GM21737 (cell line): ENCODE results near the gene TNN.
"Not testable (repeated sequence)": the region's sequence is repeated elsewhere in the genome, so short reads cannot be mapped to it uniquely, and the experiment has no call there.

Source experiments
- ATAC-seq: cut with Tn5 transposase; IDR thresholded peaks from one replicate; pipeline ENCODE4 v1.9.1; 2021; ENCODE audit warnings: mild to moderate bottlenecking, moderate library complexity; ENCODE audit not compliant: unreplicated experiment

The TNN gene

DNA sequence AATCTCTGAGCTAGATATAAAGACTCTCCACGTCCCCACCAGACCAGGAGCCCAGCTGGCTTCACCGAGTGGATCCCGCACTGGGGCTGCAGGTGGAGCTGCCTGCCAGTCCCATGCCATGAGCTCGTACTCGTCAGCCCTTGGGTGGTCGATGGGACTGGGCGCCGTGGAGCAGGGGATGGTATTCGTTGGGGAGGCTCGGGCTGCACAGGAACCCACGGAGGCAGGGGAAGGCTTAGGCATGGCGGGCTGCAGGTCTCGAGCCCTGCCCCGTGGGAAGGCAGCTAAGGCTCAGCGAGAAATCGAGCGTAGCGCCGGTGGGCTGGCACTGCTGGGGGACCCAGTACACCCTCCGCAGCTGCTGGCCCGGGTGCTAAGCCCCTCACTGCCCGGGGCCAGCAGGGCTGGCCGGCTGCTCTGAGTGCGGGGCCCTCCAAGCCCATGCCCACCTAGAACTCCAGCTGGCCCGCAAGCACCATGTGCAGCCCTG is 40.7 kb downstream of the TNN start:
- ATAC-seq, result not testable (repeated sequence)

DNA sequence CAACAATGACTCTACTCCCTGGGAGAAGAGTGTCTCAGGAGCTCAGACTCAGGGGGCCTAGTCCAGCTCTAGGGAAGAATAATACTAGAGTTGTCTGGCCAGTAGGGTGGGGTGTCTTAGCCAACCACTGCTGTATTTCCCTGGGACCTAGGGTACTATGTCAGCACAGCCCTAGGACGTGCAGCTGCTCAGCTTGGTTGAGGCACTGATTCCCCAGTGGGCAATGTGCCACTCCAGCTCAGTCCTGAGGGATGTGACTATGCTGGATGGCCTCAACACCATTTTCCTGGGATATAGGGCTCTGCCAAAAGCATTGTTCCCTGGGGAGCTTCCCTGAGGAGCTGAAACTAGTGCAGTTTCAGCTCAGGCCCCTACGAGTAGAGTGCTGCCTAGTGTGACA is 47.4 kb downstream of the TNN start:
- ATAC-seq, result no peak

DNA sequence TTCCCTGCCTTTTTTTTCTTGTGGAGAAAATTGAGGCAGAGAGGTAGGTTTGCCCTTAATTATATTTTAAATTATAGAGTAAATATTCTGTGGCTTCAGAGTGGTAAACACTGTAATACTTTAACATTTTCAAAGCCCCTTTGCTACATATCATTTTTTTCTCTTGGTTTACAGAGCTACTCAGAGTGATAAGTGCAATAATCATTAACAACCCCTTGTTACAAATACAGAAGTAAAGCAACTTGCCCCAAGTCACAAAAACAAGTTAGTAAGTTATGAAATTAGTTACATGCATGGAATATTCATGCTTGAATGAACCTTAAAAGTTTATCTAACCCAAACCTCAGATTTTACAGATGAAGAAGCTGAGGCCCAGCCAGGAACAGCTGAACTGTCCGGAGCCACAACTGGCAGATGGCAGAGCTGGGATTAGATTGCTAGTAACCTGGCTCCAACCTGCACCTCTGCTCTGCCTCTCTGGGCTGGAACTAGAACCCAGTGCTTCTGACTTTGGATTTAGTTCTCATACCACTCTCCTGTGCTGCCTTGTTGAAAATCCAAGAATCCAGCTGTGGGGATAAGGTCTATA is 48.7 kb downstream of the TNN start:
- ATAC-seq, result no peak

DNA sequence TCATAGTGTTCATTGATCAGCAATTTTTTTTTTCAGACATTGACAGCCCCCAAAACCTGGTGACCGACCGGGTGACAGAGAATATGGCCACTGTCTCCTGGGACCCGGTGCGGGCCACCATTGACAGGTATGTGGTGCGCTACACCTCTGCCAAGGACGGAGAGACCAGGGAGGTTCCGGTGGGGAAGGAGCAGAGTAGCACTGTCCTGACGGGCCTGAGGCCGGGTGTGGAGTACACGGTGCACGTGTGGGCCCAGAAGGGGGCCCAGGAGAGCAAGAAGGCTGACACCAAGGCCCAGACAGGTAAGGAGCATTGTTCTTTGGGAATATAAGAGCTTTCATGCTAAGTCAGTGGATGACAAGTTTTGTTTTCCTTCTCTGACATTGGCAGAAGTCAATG is 49.3 kb downstream of the TNN start:
- ATAC-seq, result no peak

DNA sequence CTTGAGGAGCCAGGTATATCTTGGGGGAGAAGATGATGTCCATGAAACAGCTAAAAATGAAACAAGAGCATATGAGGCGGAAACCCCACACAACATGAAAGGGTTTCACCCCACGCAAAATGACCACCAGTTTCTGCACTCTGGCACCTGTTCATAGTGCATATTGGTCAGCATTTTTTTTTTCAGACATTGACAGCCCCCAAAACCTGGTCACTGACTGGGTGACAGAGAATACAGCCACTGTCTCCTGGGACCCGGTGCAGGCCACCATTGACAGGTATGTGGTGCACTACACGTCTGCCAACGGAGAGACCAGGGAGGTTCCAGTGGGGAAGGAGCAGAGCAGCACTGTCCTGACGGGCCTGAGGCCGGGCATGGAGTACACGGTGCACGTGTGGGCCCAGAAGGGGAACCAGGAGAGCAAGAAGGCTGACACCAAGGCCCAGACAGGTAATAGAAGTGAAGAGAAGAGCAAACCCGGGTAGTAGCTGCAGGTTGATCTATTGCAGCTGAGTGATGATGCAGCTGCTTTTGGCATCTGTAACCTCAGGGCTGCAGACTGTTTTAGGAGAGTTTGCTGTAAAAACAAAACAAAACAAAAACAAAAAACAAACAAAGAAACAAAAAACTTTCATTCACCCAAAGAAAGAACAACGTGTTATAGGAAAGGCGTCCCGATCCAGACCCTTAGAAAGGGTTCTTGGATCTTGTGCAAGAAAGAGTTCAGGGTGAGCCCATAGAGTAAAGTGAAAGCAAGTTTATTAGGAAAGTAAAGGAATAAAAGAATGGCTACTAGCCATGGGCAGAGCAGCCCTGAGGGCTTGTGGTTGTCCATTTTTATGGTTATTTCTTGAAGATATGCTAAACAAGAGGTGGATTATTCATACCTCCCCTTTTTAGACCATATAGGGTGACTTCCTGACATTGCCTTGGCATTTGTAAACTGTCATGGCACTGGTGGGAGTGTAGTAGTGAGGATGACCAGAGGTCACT is 51.0 kb downstream of the TNN start:
- no peak for ATAC-seq

DNA sequence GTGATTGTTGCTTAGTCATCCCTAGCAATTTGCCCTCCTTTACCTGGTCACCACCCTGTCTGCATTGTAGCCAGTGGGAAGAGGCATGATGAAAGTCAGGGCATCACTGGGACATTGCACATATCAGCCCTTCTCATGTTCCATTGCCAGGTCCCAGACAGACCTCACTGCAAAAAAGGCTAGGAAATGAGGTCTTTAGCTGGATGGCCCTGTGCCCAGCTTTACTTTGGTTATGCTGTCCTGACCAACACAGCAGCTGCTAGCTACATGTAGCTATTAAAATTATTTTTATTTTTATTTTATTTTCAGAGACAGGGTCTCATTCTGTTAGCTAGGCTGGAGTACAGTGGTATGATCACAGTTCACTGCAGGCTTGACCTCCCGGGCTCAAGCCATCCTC is 52.9 kb downstream of the TNN start:
- no peak for ATAC-seq

DNA sequence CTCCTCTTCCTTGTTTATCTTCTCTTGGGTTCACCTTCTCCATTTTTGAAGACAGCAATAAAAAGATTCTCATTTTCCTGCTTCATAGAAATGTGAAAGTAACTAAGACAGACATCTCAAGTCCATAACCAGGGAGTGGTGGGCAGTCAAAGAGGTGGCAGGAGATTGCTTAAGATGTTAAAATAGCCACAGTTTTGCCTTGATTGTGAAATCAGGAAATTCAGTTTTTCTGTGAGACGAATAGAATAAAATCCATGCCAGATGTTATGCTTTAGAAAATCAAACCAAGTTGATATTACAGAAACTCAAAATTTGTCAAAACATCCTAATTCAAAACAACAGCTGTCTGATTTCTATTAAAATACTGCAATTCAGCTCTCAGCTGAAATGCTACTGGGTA is 57.2 kb downstream of the TNN start:
- no peak for ATAC-seq

DNA sequence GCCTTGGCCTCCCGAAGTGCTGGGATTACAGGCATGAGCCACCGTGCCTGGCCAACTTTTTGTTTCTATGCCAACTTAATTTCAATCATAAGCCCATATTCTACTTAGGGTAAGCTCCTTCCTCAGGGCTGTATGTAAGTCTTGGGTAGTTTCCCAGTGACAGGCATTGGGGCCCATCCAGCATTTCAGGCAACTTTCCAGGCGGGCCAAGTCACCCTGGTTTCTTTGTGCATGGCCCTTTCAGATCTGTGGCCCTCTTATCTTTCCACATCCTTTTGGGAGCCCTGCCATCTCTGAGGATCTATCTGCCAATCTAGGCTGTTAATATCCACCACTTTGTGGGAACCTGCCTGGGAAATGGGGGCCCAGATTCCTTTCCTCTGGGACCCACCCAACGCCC is 58.7 kb downstream of the TNN start:
- no peak for ATAC-seq

DNA sequence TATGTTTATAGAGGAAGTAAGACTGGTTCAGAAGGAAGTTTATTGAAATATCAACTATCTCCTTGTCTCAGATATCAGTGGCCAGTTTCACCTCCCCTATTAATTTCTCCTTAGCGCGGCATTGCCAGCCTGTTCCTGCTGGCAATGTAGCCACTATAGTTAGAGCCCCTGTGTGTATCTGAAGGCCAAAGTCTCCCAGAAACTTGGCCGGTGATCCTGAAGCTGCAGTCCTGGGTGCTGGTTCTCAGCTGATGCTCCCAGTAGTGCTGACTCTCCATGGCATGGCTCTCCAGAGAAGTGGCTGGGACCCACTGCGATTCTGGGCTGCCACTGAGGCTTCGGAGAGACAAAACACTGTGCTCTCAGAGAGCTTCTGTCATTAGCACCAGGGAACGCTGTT is 59.9 kb downstream of the TNN start:
- ATAC-seq, result no peak

DNA sequence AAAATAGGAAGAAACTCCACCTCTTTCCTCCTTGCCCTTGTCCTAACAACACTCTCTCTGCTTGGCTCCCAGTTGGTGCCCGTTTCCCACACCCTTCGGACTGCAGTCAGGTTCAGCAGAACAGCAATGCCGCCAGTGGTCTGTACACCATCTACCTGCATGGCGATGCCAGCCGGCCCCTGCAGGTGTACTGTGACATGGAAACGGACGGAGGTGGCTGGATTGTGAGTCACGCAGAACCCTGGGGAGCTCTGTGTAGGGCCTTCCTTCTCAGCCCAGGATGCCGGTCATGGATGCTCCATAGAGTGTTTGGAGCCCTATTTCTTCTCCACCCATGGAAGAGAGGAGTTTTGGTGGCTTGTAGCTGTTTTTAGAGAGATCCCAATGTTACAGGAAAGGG is 60.9 kb downstream of the TNN start:
- no peak for ATAC-seq

DNA sequence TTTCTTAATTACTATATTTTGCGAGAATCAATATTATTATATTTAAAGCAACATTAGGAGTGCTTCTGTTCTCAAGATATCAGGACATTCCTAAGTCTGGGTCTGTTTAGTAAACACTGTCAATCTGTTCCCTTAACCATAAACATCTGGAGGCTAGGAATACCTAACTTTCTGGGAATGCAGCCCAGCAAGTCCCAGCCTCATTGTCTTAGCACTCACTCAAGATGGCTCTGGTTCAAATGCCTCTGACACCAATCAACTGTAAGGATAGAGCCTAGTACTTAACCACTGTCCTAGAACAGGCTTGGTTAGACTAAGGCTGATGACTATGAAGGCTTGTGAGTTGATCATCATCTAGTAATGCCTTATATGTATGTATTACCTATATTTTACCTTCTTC is 61.5 kb downstream of the TNN start:
- ATAC-seq, result no peak

DNA sequence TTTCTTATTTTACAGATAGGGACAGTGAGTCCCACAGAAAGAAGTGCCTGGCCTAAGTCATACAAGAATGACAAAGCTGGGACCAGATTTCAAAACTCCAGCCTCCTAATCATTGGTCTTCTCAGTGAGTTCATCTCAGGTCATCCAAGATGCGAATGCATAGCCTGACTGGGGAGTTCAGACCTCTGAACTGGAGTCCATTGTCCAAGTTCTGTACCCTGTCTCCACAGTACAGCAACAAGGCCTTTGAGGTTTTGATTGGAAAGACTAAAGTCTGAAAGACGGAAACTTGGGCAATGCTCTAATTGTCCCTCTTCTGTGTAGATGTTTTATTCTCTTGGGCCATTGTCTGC is 62.0 kb downstream of the TNN start:
- no peak for ATAC-seq

DNA sequence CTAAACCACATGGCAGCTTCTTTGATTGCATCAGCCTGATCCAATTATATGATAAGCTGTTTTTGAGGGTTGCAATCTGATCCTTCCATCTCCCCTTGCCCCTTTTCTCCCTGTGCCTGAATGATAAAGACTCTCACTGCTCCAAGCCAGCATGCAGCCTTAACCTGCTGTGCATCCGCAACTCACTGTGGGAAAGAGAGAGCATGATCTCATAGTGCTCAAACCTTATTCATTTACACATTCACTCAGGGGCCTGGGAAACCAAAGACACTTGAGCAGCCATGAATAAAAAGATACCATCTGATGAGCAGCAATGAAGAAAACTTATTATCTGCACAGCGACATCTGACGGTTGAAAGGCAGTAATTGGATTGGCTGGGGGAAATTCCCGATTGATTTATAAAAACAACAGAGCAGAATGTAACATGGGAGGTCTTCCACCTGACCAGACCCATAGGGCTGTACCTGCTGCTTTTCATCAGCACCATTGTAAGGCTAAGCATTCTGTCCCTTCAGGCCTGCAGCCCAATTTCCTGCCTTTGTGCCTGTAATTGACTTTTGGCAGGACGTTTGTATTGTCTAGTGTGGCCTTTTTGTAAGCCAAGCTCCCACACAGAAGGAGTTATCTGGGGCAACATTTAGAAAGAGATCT is 62.5 kb downstream of the TNN start:
- no peak for ATAC-seq

DNA sequence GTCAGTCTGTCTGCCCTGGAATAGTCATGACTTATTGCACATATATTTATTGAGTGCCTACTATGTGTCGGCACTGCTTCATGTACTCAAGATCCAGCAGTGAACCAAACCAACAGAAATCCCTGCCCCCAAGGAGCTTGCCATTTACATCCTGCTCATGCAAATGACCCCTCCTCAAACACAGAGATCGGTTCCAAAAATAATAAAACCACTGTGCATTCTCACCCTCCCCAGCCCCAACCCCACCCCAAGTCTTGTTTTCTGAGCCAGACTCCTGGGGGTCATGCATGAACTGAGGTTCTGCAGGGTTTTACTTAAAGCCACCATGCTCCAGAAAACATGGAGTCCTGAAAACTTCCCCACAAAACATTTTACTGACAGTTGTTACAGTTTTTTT is 63.0 kb downstream of the TNN start:
- ATAC-seq, result no peak

DNA sequence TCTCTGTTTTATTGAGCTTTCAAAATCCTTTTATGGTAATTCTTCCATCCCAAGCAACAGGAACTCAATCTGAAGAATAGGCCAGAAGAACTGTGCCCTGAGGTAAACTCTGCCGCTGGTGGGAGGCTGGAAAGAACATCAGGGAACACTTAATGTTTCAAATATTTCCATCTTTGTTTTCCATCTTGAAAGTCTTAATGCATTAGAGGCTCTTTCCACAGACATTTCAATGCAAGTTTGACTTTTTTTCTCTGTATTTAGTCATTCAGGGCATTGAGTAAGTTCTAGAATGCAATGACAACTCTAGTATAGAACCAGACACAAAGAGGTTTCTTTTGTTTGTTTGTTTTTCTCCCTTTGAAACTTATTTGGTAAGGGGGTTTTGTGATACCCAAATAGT is 63.5 kb downstream of the TNN start:
- ATAC-seq, result no peak

DNA sequence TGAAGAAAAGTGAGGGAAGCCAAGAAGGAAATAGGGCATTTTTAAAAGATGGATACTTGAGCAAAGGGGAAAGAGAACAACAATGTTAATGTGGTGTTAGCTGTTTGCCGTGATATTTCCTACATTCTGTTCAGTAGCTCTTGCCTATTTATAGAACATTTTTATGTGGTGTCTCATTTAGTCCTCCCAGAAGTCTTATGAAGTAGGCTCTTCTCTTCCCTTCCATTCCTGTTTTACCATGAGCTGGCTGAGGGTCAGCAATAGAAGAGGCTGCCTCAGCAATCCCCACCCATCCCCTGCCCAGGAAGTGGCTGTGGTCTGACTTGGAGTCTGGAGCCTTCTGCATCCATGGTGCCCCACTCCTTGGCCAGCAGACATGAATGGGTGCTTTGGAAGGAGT is 64.8 kb downstream of the TNN start:
- ATAC-seq, result no peak

DNA sequence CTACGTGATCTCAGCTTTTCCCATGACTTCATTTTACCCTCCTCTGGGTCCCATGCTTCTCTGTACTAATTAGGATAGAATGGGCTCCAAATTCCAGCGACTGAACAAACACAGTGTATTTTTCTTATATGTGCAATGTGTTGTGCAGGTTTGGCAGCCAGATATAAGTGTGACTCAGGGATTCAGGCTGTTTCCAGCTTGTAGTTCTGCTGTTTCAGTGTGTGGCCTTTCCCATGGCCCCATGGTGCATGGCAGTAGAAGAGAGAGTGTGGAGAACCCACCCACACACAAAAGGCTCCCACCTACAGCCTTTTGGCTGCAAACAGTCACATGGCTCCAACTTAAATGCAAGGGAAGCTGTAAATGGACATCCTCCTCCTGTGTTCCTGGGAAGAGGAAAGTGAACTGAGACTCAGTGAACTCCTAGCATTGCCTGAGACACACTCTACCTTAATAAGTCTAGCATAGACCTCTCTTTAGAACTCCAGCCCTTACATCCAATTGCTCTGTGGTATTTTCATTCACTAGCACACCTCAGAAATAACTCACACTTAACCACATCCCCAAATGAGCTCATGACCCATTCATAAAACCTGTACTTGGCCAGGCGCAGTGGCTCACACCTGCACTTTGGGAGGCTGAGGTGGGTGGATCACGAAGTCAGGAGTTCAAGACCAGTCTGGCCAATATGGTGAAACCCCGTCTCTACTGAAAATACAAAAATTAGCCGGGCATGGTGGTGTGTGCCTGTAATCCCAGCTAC is 66.2 kb downstream of the TNN start:
- no peak for ATAC-seq

DNA sequence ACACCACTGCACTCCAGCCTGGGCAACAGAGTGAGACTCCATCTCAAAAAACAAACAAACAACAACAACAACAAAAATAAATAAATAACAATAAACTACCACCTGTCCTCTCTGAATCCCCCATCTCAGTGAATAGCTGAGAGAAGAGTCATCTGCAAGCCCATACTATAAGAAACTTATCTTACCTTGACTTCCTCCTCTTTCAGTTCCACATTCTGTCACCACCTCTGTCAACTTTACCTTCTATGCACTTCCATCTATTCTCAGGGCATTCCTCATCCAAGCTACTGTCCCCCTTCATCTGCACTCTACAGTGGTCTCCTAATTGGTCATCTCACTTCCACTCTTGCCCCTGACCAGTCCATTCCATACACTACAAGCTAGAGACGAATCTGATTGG is 66.9 kb downstream of the TNN start:
- ATAC-seq, result no peak

DNA sequence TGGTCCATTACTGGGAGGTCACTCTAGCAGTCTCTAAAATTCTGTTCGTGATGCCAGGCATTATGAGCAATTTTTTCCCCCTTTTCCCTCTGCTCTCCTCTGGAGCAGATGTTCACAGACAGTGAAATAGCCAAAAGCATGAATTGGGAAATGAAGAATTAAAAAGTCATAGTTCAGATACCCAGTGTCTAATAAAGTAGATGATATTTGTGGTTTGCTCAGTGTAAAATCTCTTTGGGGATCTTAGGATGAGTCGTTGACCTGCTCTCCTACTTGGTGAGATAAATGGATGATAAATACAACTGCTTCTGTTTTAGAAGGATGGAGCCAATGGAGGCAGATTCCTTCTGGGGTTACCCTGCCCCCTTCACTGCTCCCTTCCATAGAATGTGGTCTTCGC is 68.6 kb downstream of the TNN start:
- ATAC-seq, result no peak

DNA sequence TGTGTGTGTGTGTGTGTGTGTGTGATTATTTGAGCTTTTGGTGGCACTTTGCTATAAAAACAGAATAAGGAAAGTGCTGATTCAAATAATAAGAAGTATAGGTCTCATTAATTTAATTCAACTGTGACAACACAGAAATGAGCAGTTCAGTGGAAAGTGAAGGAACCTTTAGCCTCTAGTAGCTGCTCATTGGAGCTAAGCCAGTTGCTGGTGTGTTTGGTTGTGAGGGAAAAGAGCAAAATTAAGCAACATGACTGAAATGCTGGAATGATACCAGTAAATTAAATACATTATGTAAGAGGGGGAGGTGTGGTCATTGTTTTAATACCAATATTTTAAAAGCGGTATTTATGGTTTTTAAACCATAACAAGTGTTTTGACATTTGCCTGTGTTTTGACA is 69.7 kb downstream of the TNN start:
- no peak for ATAC-seq

DNA sequence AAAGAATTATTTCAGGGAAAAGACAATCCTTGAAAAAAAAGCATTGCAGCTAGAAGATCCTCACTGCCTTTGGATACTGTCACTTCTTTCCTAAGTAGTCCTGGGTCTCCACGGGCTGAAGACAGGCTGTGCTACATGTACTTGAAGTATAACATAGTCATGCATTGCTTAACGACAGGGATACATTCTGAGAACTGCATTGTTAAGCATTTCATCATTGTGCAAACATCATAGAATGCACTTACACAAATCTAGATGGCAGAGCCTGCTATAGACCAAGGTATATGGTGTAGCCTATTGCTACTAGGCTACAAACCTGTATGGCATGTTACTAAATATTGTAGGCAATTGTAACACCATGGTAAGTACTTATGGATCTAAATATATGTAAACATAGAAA is 70.9 kb downstream of the TNN start:
- ATAC-seq, result no peak
